HG02610 (cell line): ENCODE measurements around the gene NTN3.
"Not testable (repeated sequence)": the region's sequence is repeated elsewhere in the genome, so short reads cannot be mapped to it uniquely, and the experiment has no call there.

Experiments used
- ATAC-seq: cut with Tn5 transposase; IDR thresholded peaks from one replicate; pipeline ENCODE4 v1.9.1; 2021; ENCODE audit warnings: mild to moderate bottlenecking, moderate library complexity; ENCODE audit not compliant: unreplicated experiment

Gene NTN3

DNA sequence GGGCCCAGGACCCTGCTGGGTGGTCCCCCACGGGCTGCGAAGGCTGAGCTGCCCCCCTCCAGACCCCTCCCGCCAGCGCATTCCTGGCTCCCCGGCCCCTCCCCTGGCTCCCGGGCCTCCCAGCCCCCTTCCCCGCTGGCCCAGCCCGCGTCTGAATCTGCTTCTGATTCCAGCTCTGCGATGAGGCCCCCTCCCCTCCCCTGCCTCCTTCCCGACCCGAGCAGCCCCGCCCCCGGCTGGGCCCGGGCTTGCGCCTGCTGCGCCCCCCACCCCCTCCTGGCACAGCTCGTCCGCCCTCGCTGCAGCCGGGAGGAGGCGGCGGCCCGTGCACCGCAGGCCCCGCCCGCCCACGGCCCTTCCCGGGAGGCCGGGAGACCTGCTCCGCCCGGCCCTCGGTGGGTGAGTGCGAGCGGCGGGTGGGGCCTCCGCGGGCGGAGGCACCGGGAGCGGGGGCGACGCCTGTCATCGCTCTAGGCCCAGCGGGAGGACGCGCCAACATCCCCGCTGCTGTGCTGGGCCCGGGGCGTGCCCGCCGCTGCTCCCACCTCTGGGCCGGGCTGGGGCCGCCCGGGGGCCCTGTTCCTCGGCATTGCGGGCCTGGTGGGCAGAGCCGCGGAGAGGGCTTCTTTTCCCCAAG lies at the start of gene NTN3:
TSS of gene NTN3 (plus strand) at position 282 of the 637 bp plus-strand sequence. CDS start 405 bp downstream, outside the sequence.
- no peak for ATAC-seq

- no peak for ATAC-seq
These were observed 48.8 kb upstream of the NTN3 start for GRCh38 chr16:2422123-2422867.

DNA sequence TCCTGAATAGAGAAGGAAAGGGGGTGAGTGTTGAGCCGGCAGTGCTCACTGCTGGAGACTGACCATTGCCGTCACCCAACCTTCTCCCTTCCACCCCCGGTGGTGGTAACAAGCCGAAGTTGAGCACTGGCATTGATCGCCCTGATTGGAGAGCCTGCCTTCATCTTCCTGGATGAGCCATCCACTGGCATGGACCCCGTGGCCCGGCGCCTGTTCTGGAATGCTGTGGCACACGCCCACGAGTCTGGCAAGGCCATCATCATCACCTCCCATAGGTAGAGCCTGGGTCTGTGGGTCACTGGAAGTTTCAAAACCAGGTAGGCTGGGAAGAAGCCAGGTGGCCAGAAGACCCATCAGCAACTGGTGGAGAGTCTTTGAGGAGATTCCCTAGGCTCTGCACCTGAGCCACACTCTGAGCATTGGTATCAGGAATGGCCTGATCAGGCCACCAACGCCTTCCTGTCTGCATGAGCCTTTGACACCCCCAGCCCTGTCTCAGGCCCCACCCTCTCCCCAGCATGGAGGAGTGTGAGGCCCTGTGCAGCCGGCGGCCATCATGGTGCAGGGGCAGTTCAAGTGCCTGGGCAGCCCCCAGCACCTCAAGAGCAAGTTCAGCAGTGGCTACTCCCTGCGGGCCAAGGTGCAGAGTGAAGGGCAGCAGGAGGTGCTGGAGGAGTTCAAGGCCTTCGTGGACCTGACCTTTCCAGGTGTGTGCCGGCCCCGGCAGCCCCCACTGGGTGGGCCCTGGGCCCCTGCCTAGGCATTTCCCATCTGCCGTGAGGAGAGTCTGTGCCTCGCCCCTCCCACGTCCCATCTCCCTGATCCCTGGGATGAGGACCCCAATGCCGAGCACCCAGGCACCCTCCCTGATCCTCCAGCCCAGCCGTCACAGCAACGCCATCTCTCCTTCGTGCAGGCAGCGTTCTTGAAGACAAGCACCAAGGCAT lies 46.8 kb upstream of the NTN3 start:
- ATAC-seq: no peak

GRCh38 chr16:2425008-2425518 lies 46.0 kb upstream of the NTN3 start:
- no peak for ATAC-seq

DNA sequence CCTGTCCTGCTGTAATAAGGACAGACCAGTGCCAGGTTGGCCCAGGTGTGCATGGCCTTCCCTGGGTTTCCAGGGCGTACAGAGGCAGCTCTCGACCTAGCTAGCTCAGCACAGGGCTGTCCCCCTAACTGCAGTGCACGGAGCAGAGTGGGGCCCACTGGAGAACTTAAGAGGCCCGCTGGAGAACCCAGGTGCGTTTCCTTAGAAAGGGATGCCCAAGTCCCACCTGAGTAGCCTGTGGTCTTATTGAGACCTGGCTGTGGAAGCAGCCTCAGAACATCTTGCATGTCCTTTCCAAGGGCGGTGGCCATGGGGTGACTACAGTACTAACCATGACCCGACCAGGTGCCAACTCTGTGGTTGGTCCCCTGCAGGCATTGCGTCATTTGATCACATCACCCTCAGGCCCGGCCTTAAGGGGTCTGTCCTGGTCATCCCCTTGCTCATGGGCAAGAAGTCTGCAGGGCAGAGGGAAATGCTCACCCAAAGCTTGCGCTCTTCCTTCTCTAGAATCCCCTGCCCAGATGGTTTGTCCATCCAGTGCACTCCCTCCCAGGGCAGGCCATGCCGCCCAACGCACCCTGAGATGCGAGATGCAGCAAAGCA lies 45.2 kb upstream of the NTN3 start:
- ATAC-seq: no peak

DNA sequence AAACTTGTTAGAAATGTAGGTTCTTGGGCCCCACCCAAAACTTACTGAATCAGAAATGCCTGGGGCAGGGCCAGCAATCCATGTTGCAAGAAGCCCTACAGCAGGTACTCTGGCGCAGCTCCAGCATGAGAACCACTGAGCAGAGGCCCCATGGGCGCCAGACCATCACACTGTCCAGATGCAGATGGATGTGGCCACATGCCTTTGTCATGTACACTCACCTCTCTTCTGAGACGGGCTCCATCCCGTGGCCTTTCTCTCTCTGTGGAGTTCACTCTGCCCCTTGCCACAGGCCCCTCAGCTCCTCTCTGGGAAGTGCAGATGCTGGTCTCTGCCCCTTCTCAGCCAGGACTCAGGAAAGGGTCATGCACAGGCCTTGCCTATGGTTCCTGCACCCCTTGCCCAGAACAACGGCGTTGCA lies 44.1 kb upstream of the NTN3 start:
- ATAC-seq: no peak

GRCh38 chr16:2427526-2427925 lies 43.6 kb upstream of the NTN3 start:
- ATAC-seq: no peak

DNA sequence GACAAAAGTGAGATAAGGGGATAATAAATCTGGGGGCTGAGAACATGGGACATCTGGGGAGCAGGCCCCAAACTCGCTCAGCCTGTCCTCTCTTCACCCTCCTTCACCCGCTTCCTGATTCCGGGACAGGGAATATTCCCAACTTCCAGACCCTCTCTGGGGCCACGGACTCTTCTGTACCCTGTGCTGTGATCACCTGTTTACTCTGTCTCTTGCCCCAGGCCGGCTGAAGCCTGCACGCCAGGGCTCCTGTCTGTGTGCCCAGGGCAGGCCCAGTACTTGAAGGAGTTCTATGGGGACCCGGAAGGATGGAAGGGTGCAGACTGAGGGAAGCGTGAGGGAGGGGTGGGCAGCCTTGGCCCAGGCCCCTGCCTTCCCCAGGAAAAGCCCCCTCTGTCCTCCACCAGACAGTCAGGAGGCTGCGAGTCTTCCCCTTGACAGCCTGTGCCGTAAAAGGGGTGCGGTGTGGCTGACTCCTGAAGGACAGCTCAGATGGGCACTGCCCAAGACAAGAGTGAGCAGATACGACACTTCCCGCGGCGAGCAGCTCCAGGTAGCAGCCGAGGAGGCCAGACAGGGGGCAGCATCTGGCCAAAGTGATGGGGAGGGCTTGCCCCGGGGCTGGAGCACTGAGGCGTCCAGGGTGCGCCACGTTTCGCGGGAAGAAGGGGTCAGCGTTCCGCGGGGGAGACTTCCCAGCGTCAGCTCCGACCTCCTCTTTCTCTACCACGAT lies 42.9 kb upstream of the NTN3 start:
- ATAC-seq: no peak

- ATAC-seq: no peak
These were observed 42.4 kb upstream of the NTN3 start for GRCh38 chr16:2428784-2429033.

GRCh38 chr16:2429034-2429770 lies 41.9 kb upstream of the NTN3 start, which contains the start of gene CCNF:
CCNF (plus strand) TSS chr16:2429447; CDS start chr16:2429482, 35 bp downstream.
- ATAC-seq: peak; percentile 77

DNA sequence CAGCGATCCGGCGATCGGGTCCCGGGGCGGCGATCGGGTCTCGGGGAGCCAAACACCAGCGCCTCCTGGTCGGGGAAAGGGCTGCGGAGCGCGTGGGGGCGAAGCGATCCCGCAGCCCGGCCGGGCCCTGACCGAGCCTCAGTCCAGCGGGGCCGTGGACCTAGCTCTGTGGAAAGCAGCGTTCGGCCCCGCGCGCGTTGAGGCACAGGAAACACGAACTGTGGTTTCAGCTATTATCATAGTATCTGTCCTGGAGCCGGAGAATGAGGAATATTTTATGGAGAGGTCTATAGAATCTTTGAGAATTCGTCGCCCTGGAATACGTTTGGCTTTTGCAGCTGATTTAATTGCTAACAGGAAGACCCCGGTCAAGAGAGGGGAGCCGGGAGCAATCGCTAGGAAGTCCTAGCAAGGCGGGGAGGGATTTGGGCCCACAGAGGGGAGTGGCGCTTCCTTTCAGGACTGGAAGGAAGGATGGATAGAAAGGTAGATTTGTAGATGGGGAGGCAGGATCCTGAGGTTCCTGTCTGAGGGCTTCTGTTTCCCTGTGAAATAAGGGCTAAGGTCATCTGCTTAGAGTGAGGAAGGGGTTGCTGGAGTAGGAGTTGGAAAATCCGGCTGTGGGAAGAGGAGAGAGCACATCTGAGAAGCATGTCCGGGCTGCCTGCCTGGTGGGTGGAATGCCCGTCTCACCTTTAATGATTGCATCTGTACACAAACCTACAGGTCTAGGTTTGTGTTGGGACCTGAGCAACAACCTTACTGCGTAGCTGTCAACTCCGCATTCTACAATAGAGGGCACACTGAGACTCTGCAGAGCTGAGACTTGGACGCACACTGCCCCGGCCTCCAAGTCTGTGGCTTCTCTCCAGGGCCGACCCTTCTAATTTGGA lies 41.1 kb upstream of the NTN3 start:
- peak; percentile 8 for ATAC-seq

DNA sequence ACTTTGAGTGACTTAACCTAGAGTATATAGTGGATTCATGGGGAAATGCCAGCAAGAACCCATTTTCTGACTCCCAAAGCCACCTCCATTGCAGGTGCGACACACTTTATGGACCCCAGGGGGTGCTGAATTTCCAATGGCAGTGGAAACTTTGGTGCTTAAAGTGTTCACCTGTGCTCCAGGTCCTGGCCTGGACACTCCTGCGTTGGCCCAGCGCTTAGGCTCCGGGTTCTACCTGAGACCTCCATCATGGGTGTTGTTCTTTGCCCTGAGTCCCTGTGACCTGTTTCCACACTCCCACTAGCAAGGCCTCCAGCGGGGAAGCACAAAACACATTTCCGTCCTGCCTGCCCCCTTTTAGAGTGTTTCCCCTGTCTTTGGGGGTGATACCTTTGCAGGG lies 38.8 kb upstream of the NTN3 start:
- no peak for ATAC-seq

GRCh38 chr16:2432801-2433505 lies 38.1 kb upstream of the NTN3 start:
- ATAC-seq: no peak

DNA sequence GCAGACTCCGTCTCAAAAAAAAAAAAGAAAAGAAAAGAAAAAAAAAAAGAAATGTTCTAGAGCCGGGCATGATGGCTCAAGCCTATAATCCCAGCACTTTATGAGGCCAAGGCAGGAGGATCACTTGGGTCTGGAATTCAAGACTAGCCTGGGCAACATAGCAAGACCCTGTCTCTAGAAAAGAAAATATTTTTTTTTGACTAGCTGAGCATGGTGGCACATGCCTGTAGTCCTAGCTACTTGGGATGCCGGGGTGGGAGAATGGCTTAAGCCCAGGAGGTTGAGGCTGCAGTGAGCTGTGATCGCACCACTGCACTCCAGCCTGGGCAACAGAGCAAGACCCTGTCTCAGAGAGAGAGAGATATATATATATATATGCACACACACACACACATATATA lies 35.9 kb upstream of the NTN3 start:
- not testable (repeated sequence) for ATAC-seq

DNA sequence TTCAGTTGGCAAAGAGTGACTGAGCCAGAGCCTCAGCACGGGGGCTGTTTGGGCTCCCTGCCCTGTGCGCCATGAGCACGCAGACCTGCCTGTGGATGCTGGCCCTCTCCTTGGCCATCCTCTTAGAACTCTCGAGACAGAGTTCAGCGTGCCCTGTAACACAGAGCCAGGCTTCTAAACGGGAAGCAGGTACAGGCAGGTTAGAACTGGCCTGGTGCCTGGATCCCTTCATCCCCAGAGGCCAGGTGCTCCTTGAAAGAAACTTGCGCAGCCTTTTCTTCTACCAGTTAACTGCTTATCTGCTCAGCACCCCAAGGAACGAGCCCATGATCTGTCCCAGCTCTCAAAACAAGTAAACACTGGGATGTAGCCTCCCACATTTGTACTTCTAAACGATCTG lies 35.0 kb upstream of the NTN3 start:
- no peak for ATAC-seq

GRCh38 chr16:2437032-2437790 lies 33.9 kb upstream of the NTN3 start:
- ATAC-seq: no peak

- no peak for ATAC-seq
These were observed 33.0 kb upstream of the NTN3 start for GRCh38 chr16:2438121-2438520.
